Endothelial cell (in vitro differentiated cells): Measurements from ENCODE around the gene CXADR. TPM values are rescaled to one million over a fixed set of nuclear protein-coding genes. Genes with fewer than 3 reads are reported as not detected.
"Not testable (repeated sequence)": the region's sequence is repeated elsewhere in the genome, so short reads cannot be mapped to it uniquely, and the experiment has no call there.

Experiments used
- DNase-seq: peaks from one replicate; pipeline ENCODE4 v3.0.0; 2021; ENCODE audit warnings: low spot score
- H3K27ac Mint-ChIP-seq: one replicate; pipeline ENCODE4 v1.8.0; 2021; ENCODE audit warnings: mixed read lengths, inconsistent platforms; ENCODE audit not compliant: unreplicated experiment
- H3K27me3 Mint-ChIP-seq: one replicate; pipeline ENCODE4 v1.8.0; 2021; ENCODE audit warnings: mild to moderate bottlenecking, moderate library complexity, mixed read lengths, inconsistent platforms; ENCODE audit not compliant: unreplicated experiment
- H3K36me3 Mint-ChIP-seq: one replicate; pipeline ENCODE4 v1.8.0; 2021; ENCODE audit warnings: mild to moderate bottlenecking, low read depth, mixed read lengths, inconsistent platforms; ENCODE audit not compliant: unreplicated experiment
- H3K4me1 Mint-ChIP-seq: one replicate; pipeline ENCODE4 v1.8.0; 2021; ENCODE audit warnings: mild to moderate bottlenecking, mixed read lengths, inconsistent platforms; ENCODE audit not compliant: unreplicated experiment
- H3K4me3 Mint-ChIP-seq: one replicate; pipeline ENCODE4 v1.8.0; 2021; ENCODE audit warnings: mild to moderate bottlenecking, mixed read lengths, inconsistent platforms; ENCODE audit not compliant: unreplicated experiment
- H3K9me3 Mint-ChIP-seq: one replicate; pipeline ENCODE4 v1.8.0; 2021; ENCODE audit warnings: mixed read lengths, inconsistent platforms; ENCODE audit not compliant: unreplicated experiment
- CTCF ChIP-seq: fragments of 200-600 bp; sonication (generic); IDR thresholded peaks from one replicate; pipeline ENCODE4 v1.5.0; 2021; ENCODE audit warnings: antibody characterized with exemption; ENCODE audit not compliant: unreplicated experiment
- total RNA-seq: library from RNA; stranded (reverse); fragmentation: NEBNext Ultra II Directional; extraction: Animal tissue kit (Norgen Biotek cat#: 25700); gene quantifications from one replicate; pipeline ENCODE4 v1.2.1, GENCODE V29; 2021; ENCODE audit not compliant: unreplicated experiment

CXADR gene
- total RNA-seq, 1 donor from 2014 or later = 19.4 TPM

GRCh38 chr21:17479606-17480005 is 33.2 kb upstream of the CXADR start:
- H3K4me3 Mint-ChIP-seq = no peak overlapping the region
- no peak for DNase-seq
- TF ChIP-seq CTCF = no peak
- no peaks in the 10 kb centered on the region for H3K36me3 Mint-ChIP-seq
- H3K27me3 Mint-ChIP-seq = no peaks in the 10 kb centered on the region
- no peaks in the 10 kb centered on the region for H3K9me3 Mint-ChIP-seq
- no peak overlapping the region for H3K27ac Mint-ChIP-seq
- no peaks in the 10 kb centered on the region for H3K4me1 Mint-ChIP-seq

GRCh38 chr21:17482928-17483327 is 29.9 kb upstream of the CXADR start:
- Mint-ChIP-seq H3K4me1 (no peaks in the 10 kb centered on the region), H3K36me3 (no peaks in the 10 kb centered on the region), H3K27me3 (no peaks in the 10 kb centered on the region), H3K27ac (no peak overlapping the region), H3K4me3 (no peak overlapping the region), H3K9me3 (no peaks in the 10 kb centered on the region)
- no peak for TF ChIP-seq CTCF
- no peak for DNase-seq

- DNase-seq = no peak
- Mint-ChIP-seq H3K36me3 (no peaks in the 10 kb centered on the region), H3K9me3 (no peaks in the 10 kb centered on the region), H3K27me3 (no peaks in the 10 kb centered on the region), H3K4me3 (no peak overlapping the region), H3K4me1 (no peaks in the 10 kb centered on the region), H3K27ac (no peak overlapping the region)
- no peak for TF ChIP-seq CTCF
These were observed 24.2 kb upstream of the CXADR start for GRCh38 chr21:17488620-17489019.

- not testable (repeated sequence) for H3K9me3 Mint-ChIP-seq, H3K27me3 Mint-ChIP-seq, DNase-seq, H3K4me1 Mint-ChIP-seq, H3K27ac Mint-ChIP-seq, H3K4me3 Mint-ChIP-seq, H3K36me3 Mint-ChIP-seq
These were observed 23.3 kb upstream of the CXADR start for GRCh38 chr21:17489565-17489964.

GRCh38 chr21:17491716-17492414 is 21.0 kb upstream of the CXADR start:
- no peak for TF ChIP-seq CTCF
- H3K27me3 Mint-ChIP-seq = no peaks in the 10 kb centered on the region
- H3K36me3 Mint-ChIP-seq = no peaks in the 10 kb centered on the region
- H3K27ac Mint-ChIP-seq = no peak overlapping the region
- no peak overlapping the region for H3K4me3 Mint-ChIP-seq
- H3K9me3 Mint-ChIP-seq = no peaks in the 10 kb centered on the region
- no peaks in the 10 kb centered on the region for H3K4me1 Mint-ChIP-seq
- DNase-seq = no peak
